Thymus (tissue), 11 donors: ENCODE measurements around the gene RNF11. TPM values are rescaled to one million over a fixed set of nuclear protein-coding genes. Genes with fewer than 3 reads are reported as not detected.

ENCODE experiments used
- DNase-seq, 9 donors: peaks; one replicate each; pipeline ENCODE4 v3.0.0-alpha.2; 2013; ENCODE audit warnings: low spot score in 9 of 9, low read depth in 6 of 9, missing footprints in 1 of 9
- H3K27ac ChIP-seq, 2 donors: one replicate each; pipeline ENCODE4 v1.5.1; 2013; ENCODE audit warnings: control low read depth in 1 of 2, low read depth in 1 of 2, low read length in 1 of 2, mild to moderate bottlenecking in 1 of 2, moderate library complexity in 1 of 2
- H3K27me3 ChIP-seq, 2 donors: one replicate each; pipeline ENCODE4 v1.5.1; 2013; ENCODE audit warnings: low read length in 1 of 2; ENCODE audit not compliant: control insufficient read depth in 2 of 2, insufficient read depth in 1 of 2
- H3K36me3 ChIP-seq, 2 donors: one replicate each; pipeline ENCODE4 v1.5.1; 2013; ENCODE audit warnings: low read length in 1 of 2, mild to moderate bottlenecking in 1 of 2, moderate library complexity in 1 of 2; ENCODE audit not compliant: control insufficient read depth in 2 of 2, insufficient read depth in 2 of 2
- H3K4me1 ChIP-seq, 2 donors: one replicate each; pipeline ENCODE4 v1.5.1; 2013; ENCODE audit warnings: low read length in 2 of 2; ENCODE audit not compliant: control insufficient read depth in 2 of 2, insufficient read depth in 2 of 2
- H3K4me3 ChIP-seq, 2 donors: one replicate each; pipeline ENCODE4 v1.5.1; 2013; ENCODE audit warnings: low read length in 2 of 2, control low read depth in 1 of 2, mild to moderate bottlenecking in 1 of 2
- H3K9me3 ChIP-seq, 2 donors: one replicate each; pipeline ENCODE4 v1.5.1; 2013; ENCODE audit warnings: low read length in 1 of 2, mild to moderate bottlenecking in 1 of 2; ENCODE audit not compliant: control insufficient read depth in 2 of 2, insufficient read depth in 1 of 2
- WGBS: extraction: QIAGEN DNeasy Blood & Tissue Kit; methylation state at CpG from one replicate; pipeline ENCODE4 v1.1.7; 2013; 5-methylcytosine and 5-hydroxymethylcytosine counted together
- polyA plus RNA-seq: library from polyadenylated mRNA; stranded (reverse); fragments of 200-250 nt; gene quantifications from one replicate; pipeline ENCODE4 v1.2.3, GENCODE V29; 2013
- total RNA-seq: library from RNA; stranded (reverse); fragments of 120-200 nt; gene quantifications from one replicate; pipeline ENCODE4 v1.2.4, GENCODE V29; 2013
- donor health status: healthy.

RNF11 gene
- total and polyA plus RNA-seq, 2 donors: 45.2 to 67.9 TPM

GRCh38 chr1:51265618-51266017 lies 29.5 kb downstream of the RNF11 start:
- Histone ChIP-seq H3K27me3 (no peaks in the 10 kb centered on the region), H3K9me3 (no peaks in the 10 kb centered on the region), H3K27ac (no peak overlapping the region), H3K4me3 (no peak overlapping the region), H3K36me3 (no peaks in the 10 kb centered on the region), H3K4me1 (no peaks in the 10 kb centered on the region)
- no peak for DNase-seq
- 95% methylated on average over 4 of the region's 4 CpGs for WGBS

DNA sequence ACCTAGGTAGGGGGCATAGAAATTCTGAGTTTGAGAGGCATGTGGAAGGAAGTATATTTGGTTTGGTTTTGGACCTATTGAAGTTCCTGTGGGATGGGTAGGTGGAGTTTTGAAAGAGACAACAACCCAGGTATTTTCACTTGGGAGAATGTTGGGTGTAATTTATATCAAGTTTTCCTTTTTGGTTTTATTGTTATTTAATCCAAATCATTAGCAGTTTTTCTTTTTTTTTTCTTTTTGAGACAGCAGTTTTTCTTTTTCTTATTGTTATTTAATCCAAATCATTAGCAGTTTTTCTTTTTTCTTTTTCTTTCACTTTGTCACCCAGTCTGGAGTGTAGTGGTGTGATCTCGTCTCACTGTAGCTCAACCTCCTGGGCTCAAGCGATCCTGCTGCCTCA lies 30.1 kb downstream of the RNF11 start:
- WGBS: 97% methylated on average over 2 of the region's 2 CpGs
- peaks cover 4 to 5% of the 10 kb centered on the region in 2 donors for H3K36me3 ChIP-seq
- H3K4me3 ChIP-seq: no peak overlapping the region
- no peaks in the 10 kb centered on the region for H3K4me1 ChIP-seq
- H3K27me3 ChIP-seq: no peaks in the 10 kb centered on the region
- H3K9me3 ChIP-seq: no peaks in the 10 kb centered on the region
- H3K27ac ChIP-seq: no peak overlapping the region
- no peak for DNase-seq

- H3K27me3 ChIP-seq: no peaks in the 10 kb centered on the region
- H3K4me3 ChIP-seq: no peak overlapping the region
- H3K9me3 ChIP-seq: no peaks in the 10 kb centered on the region
- H3K4me1 ChIP-seq: no peaks in the 10 kb centered on the region
- 97% methylated on average over 4 of the region's 4 CpGs for WGBS
- H3K36me3 ChIP-seq: peaks cover 5 to 6% of the 10 kb centered on the region in 2 donors
- no peak overlapping the region for H3K27ac ChIP-seq
- no peak for DNase-seq
These were observed 30.7 kb downstream of the RNF11 start for GRCh38 chr1:51266791-51267190.

DNA sequence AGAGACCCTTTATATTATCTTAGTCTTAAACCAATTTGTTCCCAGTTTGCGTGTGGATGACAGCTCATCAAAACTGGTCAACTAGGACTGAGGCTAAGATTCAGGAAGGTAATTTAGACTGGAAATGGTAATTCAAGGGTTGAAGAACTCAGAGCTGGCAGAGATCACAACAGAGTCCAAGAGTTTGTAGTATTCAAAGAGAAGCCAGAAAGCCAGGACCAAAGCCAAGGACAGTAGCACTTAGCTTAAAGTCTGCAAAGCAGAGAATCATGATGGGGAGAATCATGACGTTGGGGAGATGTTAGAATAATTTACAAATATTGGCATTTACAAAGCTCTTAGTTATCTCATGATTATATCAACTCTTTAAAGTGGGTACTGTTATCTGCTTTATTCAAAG lies 32.6 kb downstream of the RNF11 start:
- 95% methylated on average over 2 of the region's 2 CpGs for WGBS
- Histone ChIP-seq H3K4me1 (no peaks in the 10 kb centered on the region), H3K27me3 (no peaks in the 10 kb centered on the region), H3K27ac (no peak overlapping the region), H3K9me3 (no peaks in the 10 kb centered on the region), H3K4me3 (no peak overlapping the region), H3K36me3 (peaks cover 5 to 6% of the 10 kb centered on the region in 2 donors)
- no peak for DNase-seq

DNA sequence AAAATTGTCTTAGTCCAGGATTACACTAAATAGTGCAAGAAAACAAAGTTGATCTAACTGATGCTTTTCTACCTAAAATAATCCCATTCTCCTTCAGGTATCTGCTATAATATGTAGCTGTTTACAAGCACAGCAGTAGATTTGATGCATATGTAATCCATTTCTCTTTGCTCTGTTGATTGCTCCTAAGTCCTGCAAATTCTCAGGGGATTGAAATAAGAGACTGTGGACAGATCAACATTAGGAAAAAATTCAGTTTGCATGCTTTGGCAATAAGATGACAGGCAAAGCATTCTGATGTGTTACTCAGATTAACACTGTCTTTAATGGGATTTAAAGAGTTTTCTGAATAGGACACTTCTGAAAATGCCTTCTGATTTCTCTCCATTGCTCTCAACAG lies 34.7 kb downstream of the RNF11 start:
- no peaks in the 10 kb centered on the region for H3K27me3 ChIP-seq
- no peaks in the 10 kb centered on the region for H3K4me1 ChIP-seq
- no peak for DNase-seq
- H3K27ac ChIP-seq: no peak overlapping the region
- H3K4me3 ChIP-seq: no peak overlapping the region
- no peaks in the 10 kb centered on the region for H3K9me3 ChIP-seq
- H3K36me3 ChIP-seq: peaks cover 5 to 6% of the 10 kb centered on the region in 2 donors

- Histone ChIP-seq H3K9me3 (no peaks in the 10 kb centered on the region), H3K36me3 (peaks cover 5 to 6% of the 10 kb centered on the region in 2 donors), H3K27ac (no peak overlapping the region), H3K27me3 (no peaks in the 10 kb centered on the region), H3K4me1 (no peaks in the 10 kb centered on the region), H3K4me3 (no peak overlapping the region)
- no peak for DNase-seq
These were observed 36.8 kb downstream of the RNF11 start for GRCh38 chr1:51272916-51273315.

- Histone ChIP-seq H3K4me1 (no peaks in the 10 kb centered on the region), H3K27me3 (no peaks in the 10 kb centered on the region), H3K4me3 (no peak overlapping the region), H3K36me3 (peaks cover 5 to 6% of the 10 kb centered on the region in 2 donors), H3K9me3 (no peaks in the 10 kb centered on the region), H3K27ac (no peak overlapping the region)
- no peak for DNase-seq
- WGBS: over 99% methylated on average over 6 of the region's 6 CpGs
These were observed 38.6 kb downstream of the RNF11 start for GRCh38 chr1:51274676-51275075.

GRCh38 chr1:51276286-51276685 lies 40.2 kb downstream of the RNF11 start:
- H3K27ac ChIP-seq: no peak overlapping the region
- peaks cover under 1% of the 10 kb centered on the region in 2 donors for H3K36me3 ChIP-seq
- H3K4me1 ChIP-seq: no peaks in the 10 kb centered on the region

GRCh38 chr1:51280321-51280978 lies 44.4 kb downstream of the RNF11 start:
- Histone ChIP-seq H3K4me1 (no peaks in the 10 kb centered on the region), H3K27ac (no peak overlapping the region), H3K9me3 (no peaks in the 10 kb centered on the region), H3K4me3 (no peak overlapping the region), H3K36me3 (no peaks in the 10 kb centered on the region), H3K27me3 (no peaks in the 10 kb centered on the region)
- no peak for DNase-seq
- 93% methylated on average over 4 of the region's 4 CpGs for WGBS

More at GRCh38 chr1:51276286-51276685, 40.2 kb downstream of the RNF11 start:
- Histone ChIP-seq H3K27me3 (no peaks in the 10 kb centered on the region), H3K4me3 (no peak overlapping the region), H3K9me3 (no peaks in the 10 kb centered on the region)
- no peak for DNase-seq
- WGBS: 97% methylated on average over 7 of the region's 7 CpGs
